K562 (cell line): Measurements from ENCODE around the gene CTPS2. TPM values are rescaled to one million over a fixed set of nuclear protein-coding genes. Genes with fewer than 3 reads are reported as not detected.

Source experiments
- ARHGAP35 ChIP-seq: fragments of 450-650 bp; IDR thresholded peaks from 2 replicates; pipeline ENCODE4 v1.6.1; 2018; ENCODE audit not compliant: partially characterized antibody
- ATF2 ChIP-seq: sonication (generic); formaldehyde crosslinking; IDR thresholded peaks from 2 replicates; pipeline ENCODE4 v1.8.1; 2022; ENCODE audit warnings: missing genetic modification reagents
- HDAC2 ChIP-seq: fragments of 450-650 bp; IDR thresholded peaks from 2 replicates; pipeline ENCODE4 v1.6.1; 2016; ENCODE audit warnings: mild to moderate bottlenecking
- JUN ChIP-seq, 2 experiments: sonication (generic) in 1 of 2; formaldehyde crosslinking in 1 of 2; IDR thresholded peaks; 2 replicates each; pipeline versions ENCODE4 v1.6.1 to v1.8.0; 2012 to 2022; ENCODE audit warnings: borderline replicate concordance in 2 of 2, mild to moderate bottlenecking in 2 of 2, improper control_type of control experiment in 1 of 2, low read depth in 1 of 2, low read length in 1 of 2, missing genetic modification reagents in 1 of 2
- RBM15 ChIP-seq: fragments of 200-400 bp; formaldehyde crosslinking; IDR thresholded peaks from 2 replicates; pipeline ENCODE4 v1.6.1; 2018; ENCODE audit warnings: mild to moderate bottlenecking, low read length, moderate library complexity; ENCODE audit not compliant: insufficient read depth
- RNF219 ChIP-seq: fragments of 250-450 bp; sonication (Bioruptor Pico); IDR thresholded peaks from 2 replicates; pipeline ENCODE4 v1.5.0; 2022; ENCODE audit warnings: mild to moderate bottlenecking
- SMARCB1 ChIP-seq: IDR thresholded peaks from 2 replicates; pipeline ENCODE4 v1.6.1; 2011; ENCODE audit warnings: improper control_type of control experiment, low read depth; ENCODE audit not compliant: insufficient read length
- TCF3 ChIP-seq: sonication (generic); formaldehyde crosslinking; IDR thresholded peaks from 2 replicates; pipeline ENCODE4 v1.4.0; 2020; ENCODE audit warnings: mild to moderate bottlenecking, missing genetic modification reagents
- XRCC5 ChIP-seq: fragments of 200-400 bp; formaldehyde crosslinking; IDR thresholded peaks from 2 replicates; pipeline ENCODE4 v1.6.1; 2017; ENCODE audit warnings: low read depth, mild to moderate bottlenecking, low read length
- ZNF124 ChIP-seq: sonication (generic); formaldehyde crosslinking; IDR thresholded peaks from 2 replicates; pipeline ENCODE4 v1.8.1; 2022; ENCODE audit warnings: missing genetic modification reagents
- ZNF639 ChIP-seq, 2 experiments: fragments of 200-800 bp in 1 of 2; sonication (Bioruptor generic) in 1 of 2; sonication (generic) in 1 of 2; formaldehyde crosslinking in 1 of 2; IDR thresholded peaks in 1 of 2; conservative IDR thresholded peaks in 1 of 2; 2 replicates each; pipeline versions ENCODE4 v1.5.0 to v1.6.1; 2016 to 2020; ENCODE audit warnings: missing compliant biosample characterization in 1 of 2, missing genetic modification characterization in 1 of 2, missing genetic modification reagents in 1 of 2
- ZNF699 ChIP-seq: fragments of 250-450 bp; sonication (Bioruptor Pico); IDR thresholded peaks from 2 replicates; pipeline ENCODE4 v1.8.0; 2021; ENCODE audit warnings: mild to moderate bottlenecking, moderate library complexity; ENCODE audit not compliant: insufficient replicate concordance
- ZNF764 ChIP-seq: fragments of 250-450 bp; sonication (Bioruptor Pico); IDR thresholded peaks from 2 replicates; pipeline ENCODE4 v1.4.0; 2020; ENCODE audit warnings: low read depth, mild to moderate bottlenecking, moderate library complexity
- polyA plus RNA-seq, 8 experiments: library from polyadenylated mRNA; depleted of rRNA in 4 of 8; stranded (reverse) in 5 of 8; unstranded in 3 of 8; fragments of >200 nt; fragmentation: Nextera tagmentation in 2 of 8; fragmentation: Illumina TruSeq in 1 of 8; extraction: Ambion mirVana in 2 of 8; extraction: Trizol in 1 of 8; gene quantifications; 2 replicates each; pipeline versions ENCODE4 v1.2.1 to v1.2.3, GENCODE V29; 2011 to 2014; ENCODE audit warnings: inconsistent platforms in 1 of 8, missing spikeins in 1 of 8
- total RNA-seq, 7 experiments: library from RNA; depleted of rRNA in 6 of 7; stranded (reverse); fragments of >200 nt in 6 of 7; fragmentation: Illumina TruSeq in 2 of 7; extraction: Trizol in 2 of 7; gene quantifications; 2 replicates each; pipeline versions ENCODE4 v1.2.1 to v1.2.3, GENCODE V29; 2011 to 2021; ENCODE audit warnings: low replicate concordance in 1 of 7

The CTPS2 gene
- total and polyA plus RNA-seq, 9 of the 15 experiments (the other 6 are each of a cell fraction or from before 2014, with no cell fraction given) = 5.4 to 19.5 (median 14.1) TPM

- TF ChIP-seq RNF219 (CRISPR knock-in tag) (no peak), ZNF699 (no peak), SMARCB1 (no peak), ZNF764 (CRISPR knock-in tag) (no peak), JUN (IDR thresholded peaks at IDR 0.05; ENCODE audit: borderline replicate concordance, low read depth, low read length) (no peak), JUN (CRISPR knock-in tag; IDR thresholded peaks at IDR 0.05; ENCODE audit: borderline replicate concordance) (no peak), ZNF639 (CRISPR knock-in tag; conservative IDR thresholded peaks at IDR 0.05 in 1 of 2, IDR thresholded peaks at IDR 0.05 in 1 of 2) (no peak), ZNF124 (CRISPR knock-in tag) (no peak), RBM15 (no peak), TCF3 (0 out of 2 replicates have a peak, but pooled peaks have one; percentile 16), ATF2 (no peak), XRCC5 (no peak), ARHGAP35 (no peak), HDAC2 (no peak)
Observed at GRCh38 chrX:16733013-16733412, 20.5 kb upstream of the CTPS2 start (continued).
